Measurements from ENCODE around the gene NPEPL1.
"Not testable (repeated sequence)": the region's sequence is repeated elsewhere in the genome, so short reads cannot be mapped to it uniquely, and the experiment has no call there.

The NPEPL1 gene

DNA sequence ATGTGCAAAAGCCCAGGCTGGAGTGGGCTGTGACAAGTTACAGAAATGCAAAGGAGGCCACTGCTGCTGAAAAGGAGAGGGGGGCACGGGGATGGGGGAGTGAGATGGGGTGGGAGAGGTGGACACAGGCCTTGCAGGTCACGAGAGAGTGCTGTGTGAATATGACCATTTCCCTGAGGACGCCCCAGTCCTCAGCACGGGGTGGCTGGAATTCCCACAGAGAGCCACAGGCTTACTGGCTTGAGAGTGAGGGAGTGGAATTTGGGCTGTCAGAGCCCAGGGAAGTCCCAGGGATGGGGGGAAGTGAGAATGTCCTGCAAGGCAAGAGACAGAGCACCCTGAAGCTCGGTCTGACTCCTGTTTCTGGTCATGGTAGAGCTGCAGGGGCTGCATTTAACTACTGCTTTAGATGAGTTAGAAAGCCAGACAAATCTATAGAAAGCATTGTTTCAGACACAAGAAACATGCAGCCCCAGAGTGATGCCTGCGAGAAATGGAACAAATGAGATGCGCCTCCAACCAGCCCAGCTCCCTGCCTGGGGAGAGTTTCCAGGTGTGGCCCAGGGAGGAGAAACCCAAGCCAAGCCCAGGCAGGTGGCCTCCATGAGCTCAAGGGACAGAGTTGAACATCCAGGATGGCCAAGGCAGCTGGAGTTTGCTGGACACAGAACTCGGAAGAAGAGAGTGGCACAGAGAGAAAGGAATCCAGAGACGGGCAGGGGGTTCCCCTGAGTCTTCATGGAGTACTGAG lies 30.5 kb downstream of the NPEPL1 start:
- peaks cover 28% of the 10 kb centered on the region for H3K27me3 Mint-ChIP-seq
- peaks cover 1% of the 10 kb centered on the region for H3K36me3 Mint-ChIP-seq

GRCh38 chr20:58723628-58723984 lies 31.0 kb downstream of the NPEPL1 start:
- Mint-ChIP-seq H3K4me1 (no peaks in the 10 kb centered on the region), H3K9me3 (peaks cover 8% of the 10 kb centered on the region), H3K27ac (no peak overlapping the region), H3K27me3 (peaks cover 28% of the 10 kb centered on the region), H3K4me3 (no peak overlapping the region), H3K36me3 (peaks cover 1% of the 10 kb centered on the region)
- ATAC-seq (ENCODE audit: low read depth): no peak
- DNase-seq (ENCODE audit: low spot score in 2 of 2): no peak

More for the DNA sequence above, 30.5 kb downstream of the NPEPL1 start:
- peak in 1 of 2 donors; percentile 8 for DNase-seq (ENCODE audit: low spot score in 2 of 2)
- Mint-ChIP-seq H3K4me1 (no peaks in the 10 kb centered on the region), H3K9me3 (peaks cover 8% of the 10 kb centered on the region), H3K27ac (no peak overlapping the region), H3K4me3 (no peak overlapping the region)
- no peak for ATAC-seq (ENCODE audit: low read depth)

- H3K4me3 Mint-ChIP-seq; H3K4me1 Mint-ChIP-seq; ATAC-seq (ENCODE audit: low read depth); H3K27ac Mint-ChIP-seq; DNase-seq (ENCODE audit: low spot score in 2 of 2); H3K36me3 Mint-ChIP-seq: not testable (repeated sequence)
- Mint-ChIP-seq H3K9me3 (peaks cover 10% of the 10 kb centered on the region), H3K27me3 (peaks cover 28% of the 10 kb centered on the region)
These were observed 33.6 kb downstream of the NPEPL1 start for GRCh38 chr20:58726156-58726555.

DNA sequence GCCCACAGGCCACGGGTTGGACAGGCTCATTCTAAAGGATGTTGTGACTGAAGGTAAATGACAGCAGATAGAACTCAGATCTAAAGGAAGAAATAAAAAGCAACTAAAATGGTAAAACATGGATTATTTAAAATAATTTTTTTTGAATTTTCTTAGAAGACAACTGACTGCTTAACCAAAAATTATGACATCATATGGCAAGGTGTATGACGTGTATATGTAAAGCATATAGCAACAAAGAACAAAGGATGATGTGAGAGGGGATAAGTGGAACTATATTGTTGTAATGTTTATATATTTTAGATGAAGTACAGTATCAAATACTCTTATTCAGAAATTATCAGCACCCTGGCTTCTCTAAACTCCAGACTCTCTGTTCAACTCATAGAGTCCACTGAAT lies 38.6 kb downstream of the NPEPL1 start:
- no peak overlapping the region for H3K4me3 Mint-ChIP-seq
- H3K4me1 Mint-ChIP-seq: no peaks in the 10 kb centered on the region
- peaks cover 12% of the 10 kb centered on the region for H3K27me3 Mint-ChIP-seq

GRCh38 chr20:58737198-58737597 lies 44.6 kb downstream of the NPEPL1 start:
- Mint-ChIP-seq H3K9me3 (no peaks in the 10 kb centered on the region), H3K36me3 (no peaks in the 10 kb centered on the region), H3K27ac (no peak overlapping the region), H3K4me3 (no peak overlapping the region), H3K4me1 (no peaks in the 10 kb centered on the region), H3K27me3 (peaks cover 11% of the 10 kb centered on the region)
- no peak for ATAC-seq (ENCODE audit: low read depth)
- DNase-seq (ENCODE audit: low spot score in 2 of 2): no peak

More for the DNA sequence above, 38.6 kb downstream of the NPEPL1 start:
- ATAC-seq (ENCODE audit: low read depth) (no peak), DNase-seq (ENCODE audit: low spot score in 2 of 2) (no peak)
- Mint-ChIP-seq H3K36me3 (no peaks in the 10 kb centered on the region), H3K27ac (no peak overlapping the region), H3K9me3 (peaks cover 4% of the 10 kb centered on the region)

DNA sequence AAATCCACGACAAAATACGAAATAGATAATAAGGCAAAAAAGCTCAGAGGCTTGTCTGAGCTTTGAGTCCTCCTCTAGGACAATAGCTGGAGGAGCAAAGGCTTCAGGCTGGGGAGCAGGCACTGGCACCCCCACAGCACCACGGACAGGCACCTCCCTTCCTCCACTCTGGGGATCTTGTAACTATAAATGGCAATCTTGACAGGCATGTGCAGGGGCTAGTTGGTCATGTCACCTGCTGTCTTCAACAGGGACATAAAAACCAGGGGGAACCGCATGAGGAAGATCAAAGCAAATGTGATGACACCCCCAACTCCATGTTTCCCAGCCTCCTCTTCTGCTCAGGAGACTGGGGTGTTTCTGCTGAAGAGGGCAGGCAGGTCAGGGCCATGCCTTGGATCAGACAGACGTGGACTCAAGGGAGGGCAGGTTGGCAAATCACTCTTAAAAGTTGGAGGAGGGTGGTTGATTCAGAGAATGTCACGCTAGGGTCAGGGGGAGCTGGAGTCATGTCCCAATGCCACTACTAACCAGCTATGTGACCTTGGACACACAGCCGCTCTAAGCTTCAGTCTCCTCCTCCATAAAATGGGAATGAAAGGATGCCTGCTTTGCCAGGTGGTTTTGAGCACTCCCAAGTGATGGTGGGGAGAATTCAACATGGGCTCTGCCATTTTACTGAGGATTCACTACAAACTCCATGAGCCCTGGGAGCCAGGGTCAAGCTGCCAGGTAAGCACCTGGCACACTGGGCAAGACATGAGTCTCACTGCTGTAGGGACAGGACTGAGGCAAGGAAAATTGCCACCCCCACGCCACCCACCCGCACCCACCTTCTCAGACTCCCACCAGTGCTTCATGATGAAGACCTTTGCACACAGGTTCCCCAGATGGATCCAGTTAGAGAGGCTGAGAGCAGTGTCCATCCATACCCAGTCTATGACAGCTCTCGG lies 48.0 kb downstream of the NPEPL1 start:
- DNase-seq (ENCODE audit: low spot score in 2 of 2): no peak
- ATAC-seq (ENCODE audit: low read depth): no peak
- Mint-ChIP-seq H3K9me3 (peaks cover 2% of the 10 kb centered on the region), H3K4me3 (no peak overlapping the region), H3K27ac (no peak overlapping the region), H3K27me3 (peaks cover 24% of the 10 kb centered on the region), H3K36me3 (no peaks in the 10 kb centered on the region), H3K4me1 (no peaks in the 10 kb centered on the region)

- H3K4me3 Mint-ChIP-seq: no peak overlapping the region
- DNase-seq (ENCODE audit: low spot score in 2 of 2): no peak
- H3K4me1 Mint-ChIP-seq: no peaks in the 10 kb centered on the region
These were observed 48.8 kb downstream of the NPEPL1 start for GRCh38 chr20:58741384-58741783.

GRCh38 chr20:58742668-58743566 lies 50.3 kb downstream of the NPEPL1 start:
- Mint-ChIP-seq H3K9me3 (peaks cover 2% of the 10 kb centered on the region), H3K4me1 (no peaks in the 10 kb centered on the region), H3K27me3 (peaks cover 26% of the 10 kb centered on the region), H3K36me3 (no peaks in the 10 kb centered on the region), H3K4me3 (no peak overlapping the region), H3K27ac (no peak overlapping the region)
- ATAC-seq (ENCODE audit: low read depth) (no peak), DNase-seq (ENCODE audit: low spot score in 2 of 2) (no peak)

More at GRCh38 chr20:58741384-58741783, 48.8 kb downstream of the NPEPL1 start:
- Mint-ChIP-seq H3K36me3 (no peaks in the 10 kb centered on the region), H3K27ac (no peak overlapping the region), H3K27me3 (peaks cover 26% of the 10 kb centered on the region), H3K9me3 (peaks cover 2% of the 10 kb centered on the region)
- ATAC-seq (ENCODE audit: low read depth): no peak

GRCh38 chr20:58743929-58744534 lies 51.4 kb downstream of the NPEPL1 start:
- Mint-ChIP-seq H3K27ac (no peak overlapping the region), H3K27me3 (peaks cover 26% of the 10 kb centered on the region), H3K4me3 (no peak overlapping the region)

GRCh38 chr20:58744836-58745235 lies 52.2 kb downstream of the NPEPL1 start:
- Mint-ChIP-seq H3K9me3 (peaks cover 2% of the 10 kb centered on the region), H3K36me3 (no peaks in the 10 kb centered on the region), H3K4me1 (no peaks in the 10 kb centered on the region), H3K27ac (no peak overlapping the region), H3K4me3 (no peak overlapping the region), H3K27me3 (peaks cover 26% of the 10 kb centered on the region)
- ATAC-seq (ENCODE audit: low read depth) (no peak), DNase-seq (ENCODE audit: low spot score in 2 of 2) (no peak)

More at GRCh38 chr20:58743929-58744534, 51.4 kb downstream of the NPEPL1 start:
- H3K36me3 Mint-ChIP-seq: no peaks in the 10 kb centered on the region
- ATAC-seq (ENCODE audit: low read depth): no peak
- no peaks in the 10 kb centered on the region for H3K4me1 Mint-ChIP-seq
- peaks cover 2% of the 10 kb centered on the region for H3K9me3 Mint-ChIP-seq
- DNase-seq (ENCODE audit: low spot score in 2 of 2): no peak

DNA sequence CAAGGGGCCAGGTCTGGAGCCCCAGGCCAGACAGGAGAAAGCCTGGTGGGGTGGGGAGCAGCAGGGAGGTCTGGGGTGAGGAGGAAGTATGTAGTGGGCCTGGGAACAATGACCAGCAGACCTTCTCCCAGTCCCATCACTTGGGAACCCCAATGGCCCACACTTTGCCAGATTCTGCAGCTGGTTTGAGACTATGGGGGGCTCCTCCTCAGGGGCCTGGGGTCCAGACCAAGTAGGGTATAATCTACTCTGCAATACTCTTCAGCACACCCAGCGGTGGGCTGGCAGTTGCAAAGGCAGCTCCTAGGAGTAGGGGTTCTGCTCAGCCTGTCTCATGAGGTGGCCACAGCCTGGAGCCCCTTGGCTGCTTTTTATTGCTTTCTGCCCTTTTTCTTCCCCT lies 52.8 kb downstream of the NPEPL1 start:
- no peak overlapping the region for H3K27ac Mint-ChIP-seq
- no peak for DNase-seq (ENCODE audit: low spot score in 2 of 2)
- no peak overlapping the region for H3K4me3 Mint-ChIP-seq
- no peak for ATAC-seq (ENCODE audit: low read depth)
- H3K9me3 Mint-ChIP-seq: peaks cover 2% of the 10 kb centered on the region
- H3K27me3 Mint-ChIP-seq: peaks cover 27% of the 10 kb centered on the region
- no peaks in the 10 kb centered on the region for H3K4me1 Mint-ChIP-seq
- no peaks in the 10 kb centered on the region for H3K36me3 Mint-ChIP-seq

GRCh38 chr20:58746620-58747019 lies 54.0 kb downstream of the NPEPL1 start:
- no peaks in the 10 kb centered on the region for H3K36me3 Mint-ChIP-seq
- ATAC-seq (ENCODE audit: low read depth): no peak
- H3K27me3 Mint-ChIP-seq: peaks cover 29% of the 10 kb centered on the region
- no peak for DNase-seq (ENCODE audit: low spot score in 2 of 2)
- H3K4me3 Mint-ChIP-seq: no peak overlapping the region
- H3K4me1 Mint-ChIP-seq: no peaks in the 10 kb centered on the region
- peaks cover 2% of the 10 kb centered on the region for H3K9me3 Mint-ChIP-seq
- H3K27ac Mint-ChIP-seq: no peak overlapping the region

DNA sequence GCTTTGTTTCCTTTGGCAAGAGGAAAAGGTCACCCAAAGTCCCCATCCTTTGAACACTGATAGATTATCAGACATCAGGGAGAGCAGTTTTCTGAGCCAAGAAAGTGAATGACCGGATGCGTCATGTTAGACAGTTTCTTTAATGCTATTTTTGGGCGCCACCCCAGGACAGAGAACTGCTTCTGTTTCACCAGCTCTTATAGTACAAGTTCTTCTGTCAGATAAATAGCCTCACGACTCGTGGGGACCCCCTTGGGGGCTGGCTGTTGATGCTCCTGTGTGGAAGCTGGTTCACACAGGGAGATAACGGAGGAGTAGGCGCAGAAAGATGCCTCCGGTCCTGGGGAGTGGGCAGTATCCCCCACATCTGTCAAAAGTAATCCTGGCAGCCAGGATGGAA lies 54.6 kb downstream of the NPEPL1 start:
- DNase-seq (ENCODE audit: low spot score in 2 of 2) (no peak), ATAC-seq (ENCODE audit: low read depth) (no peak)
- Mint-ChIP-seq H3K27ac (no peak overlapping the region), H3K27me3 (peaks cover 30% of the 10 kb centered on the region), H3K4me1 (no peaks in the 10 kb centered on the region), H3K9me3 (peaks cover 2% of the 10 kb centered on the region), H3K4me3 (no peak overlapping the region), H3K36me3 (no peaks in the 10 kb centered on the region)
